CD4-positive, alpha-beta T cell (primary cell): ENCODE measurements around the gene APC2. TPM values are rescaled to one million over a fixed set of nuclear protein-coding genes. Genes with fewer than 3 reads are reported as not detected.

Experiments used
- ATAC-seq: fragments of 200-7000 bp; cut with Tn5 transposase; one replicate; pipeline ENCODE4 v1.10.0; 2022; ENCODE audit warnings: mild to moderate bottlenecking; ENCODE audit not compliant: poor library complexity
- CTCF ChIA-PET: fragments of 350-600 bp; sonication (Branson Sonifier 250); formaldehyde crosslinking; loops from one replicate; lab custom pipeline; 2021; ENCODE audit warnings: antibody characterized with exemption, inconsistent platforms; lab: Charles Lee
- POLR2A ChIA-PET: fragments of 350-600 bp; sonication (Branson Sonifier 250); formaldehyde crosslinking; loops from one replicate; lab custom pipeline; 2021; ENCODE audit warnings: antibody characterized with exemption, inconsistent platforms; lab: Charles Lee
- DNase-seq, 14 experiments: peaks; one replicate each; pipeline ENCODE4 v3.0.0-alpha.2; 2013 to 2020; ENCODE audit warnings: mixed read lengths in 2 of 14
- H3K27ac ChIP-seq, 2 donors: one replicate each; pipeline versions ENCODE4 v1.5.1 to v1.7.0; 2013; ENCODE audit warnings: low read length in 2 of 2, low read depth in 1 of 2, mild to moderate bottlenecking in 1 of 2
- H3K27me3 ChIP-seq, 2 experiments: 1 replicate in 1 of 2; 2 replicates in 1 of 2; pipeline versions ENCODE4 v1.6.1 to v1.7.0; 2013; ENCODE audit warnings: low read length in 2 of 2, control low read depth in 1 of 2, mild to moderate bottlenecking in 1 of 2, moderate library complexity in 1 of 2; ENCODE audit not compliant: insufficient read depth in 2 of 2, control insufficient read depth in 1 of 2
- H3K36me3 ChIP-seq: one replicate; pipeline ENCODE4 v1.6.1; 2013; ENCODE audit warnings: low read length, control low read depth; ENCODE audit not compliant: insufficient read depth
- H3K4me1 ChIP-seq: one replicate; pipeline ENCODE4 v1.6.1; 2013; ENCODE audit warnings: low read length, control low read depth; ENCODE audit not compliant: insufficient read depth
- H3K4me3 ChIP-seq: one replicate; pipeline ENCODE4 v1.5.1; 2013; ENCODE audit warnings: mild to moderate bottlenecking, low read length, moderate library complexity
- H3K9me3 ChIP-seq, 2 experiments: 1 replicate in 1 of 2; 2 replicates in 1 of 2; pipeline versions ENCODE4 v1.6.1 to v1.7.0; 2013; ENCODE audit warnings: low read length in 2 of 2, mild to moderate bottlenecking in 2 of 2, control low read depth in 1 of 2, moderate library complexity in 1 of 2; ENCODE audit not compliant: control insufficient read depth in 1 of 2, insufficient read depth in 1 of 2
- H3K27ac Mint-ChIP-seq: one replicate; pipeline ENCODE4 v1.8.0; 2020; ENCODE audit warnings: mixed read lengths
- H3K27me3 Mint-ChIP-seq: one replicate; pipeline ENCODE4 v1.8.0; 2021; ENCODE audit warnings: mixed read lengths
- H3K36me3 Mint-ChIP-seq: one replicate; pipeline ENCODE4 v1.8.0; 2021; ENCODE audit warnings: low read depth, mixed read lengths
- H3K4me1 Mint-ChIP-seq: one replicate; pipeline ENCODE4 v1.8.0; 2021; ENCODE audit warnings: low read depth, mixed read lengths
- H3K4me3 Mint-ChIP-seq: one replicate; pipeline ENCODE4 v1.8.0; 2020; ENCODE audit warnings: mild to moderate bottlenecking, mixed read lengths
- H3K9me3 Mint-ChIP-seq: one replicate; pipeline ENCODE4 v1.8.0; 2020; ENCODE audit warnings: mixed read lengths
- CTCF ChIP-seq: fragments of 200-600 bp; IDR thresholded peaks from one replicate; pipeline ENCODE4 v1.8.0; 2022; ENCODE audit warnings: antibody characterized with exemption, mild to moderate bottlenecking
- intact Hi-C, 2 experiments: fragments of 100-400 bp; cut with DNase I in 1 of 2; cut with micrococcal nuclease in 1 of 2; formaldehyde crosslinking; loops; one replicate each; pipeline versions ENCODE4 v1.15.1 to v1.9.0; 2023 to 2025; cut with DNase I, micrococcal nuclease
- total RNA-seq, 174 experiments: library from RNA in 2 of 174; stranded (reverse) in 2 of 174; gene quantifications; one replicate each; pipeline ENCODE4 v1.2.3 and lab custom pipeline; 2021 to 2026

Gene APC2
- total RNA-seq, 2 experiments from 2014 or later: 0.20 to 0.30 TPM

- H3K27me3 Mint-ChIP-seq: no peaks in the 10 kb centered on the region
- no peak overlapping the region for H3K4me3 Mint-ChIP-seq
- ATAC-seq (no peak), DNase-seq (no peak)
- CTCF ChIA-PET: no interaction called here
- intact Hi-C loops: no loop called here
- Histone ChIP-seq H3K9me3 (no peaks in the 10 kb centered on the region), H3K36me3 (peaks cover 82% of the 10 kb centered on the region), H3K4me1 (no peaks in the 10 kb centered on the region), H3K4me3 (no peak overlapping the region), H3K27ac (no peak overlapping the region), H3K27me3 (no peaks in the 10 kb centered on the region)
- no peaks in the 10 kb centered on the region for H3K4me1 Mint-ChIP-seq
- peaks cover 53% of the 10 kb centered on the region for H3K36me3 Mint-ChIP-seq
- POLR2A ChIA-PET: no interaction called here
- H3K9me3 Mint-ChIP-seq: no peaks in the 10 kb centered on the region
- H3K27ac Mint-ChIP-seq: no peak overlapping the region
- no peak for TF ChIP-seq CTCF
Measured at GRCh38 chr19:1430246-1430645, 19.7 kb upstream of the APC2 start.

GRCh38 chr19:1431759-1432506, 18.0 kb upstream of the APC2 start:
- no peak for TF ChIP-seq CTCF
- Histone ChIP-seq H3K27ac (no peak overlapping the region), H3K4me1 (no peaks in the 10 kb centered on the region), H3K9me3 (no peaks in the 10 kb centered on the region), H3K4me3 (no peak overlapping the region), H3K36me3 (peaks cover 66% of the 10 kb centered on the region), H3K27me3 (no peaks in the 10 kb centered on the region)
- ATAC-seq (no peak), DNase-seq (no peak)
- CTCF ChIA-PET: no interaction called here
- H3K36me3 Mint-ChIP-seq: peaks cover 41% of the 10 kb centered on the region
- no peaks in the 10 kb centered on the region for H3K27me3 Mint-ChIP-seq
- intact Hi-C loops: no loop called here
- H3K4me1 Mint-ChIP-seq: no peaks in the 10 kb centered on the region
- no peaks in the 10 kb centered on the region for H3K9me3 Mint-ChIP-seq
- no peak overlapping the region for H3K4me3 Mint-ChIP-seq
- POLR2A ChIA-PET: no interaction called here
- H3K27ac Mint-ChIP-seq: no peak overlapping the region

- ATAC-seq: no peak
- Histone ChIP-seq H3K27ac (no peak overlapping the region), H3K4me3 (no peak overlapping the region), H3K4me1 (no peaks in the 10 kb centered on the region), H3K9me3 (no peaks in the 10 kb centered on the region), H3K36me3 (peaks cover 63% of the 10 kb centered on the region), H3K27me3 (no peaks in the 10 kb centered on the region)
- no peak for DNase-seq
- ChIA-PET CTCF (no interaction called here), POLR2A (no interaction called here)
- H3K36me3 Mint-ChIP-seq: peaks cover 36% of the 10 kb centered on the region
- no peaks in the 10 kb centered on the region for H3K4me1 Mint-ChIP-seq
- no peak for TF ChIP-seq CTCF
- no peak overlapping the region for H3K4me3 Mint-ChIP-seq
- no peaks in the 10 kb centered on the region for H3K27me3 Mint-ChIP-seq
- intact Hi-C loops: no loop called here
- peak overlapping the region; percentile 20 for H3K27ac Mint-ChIP-seq
- H3K9me3 Mint-ChIP-seq: no peaks in the 10 kb centered on the region
Measured at GRCh38 chr19:1432507-1432887, 17.4 kb upstream of the APC2 start.
